Measurements from ENCODE around the gene TNS2. TPM values are rescaled to one million over a fixed set of nuclear protein-coding genes. Genes with fewer than 3 reads are reported as not detected.

The TNS2 gene
- total and polyA plus RNA-seq, 9 of the 15 experiments (the other 6 are each of a cell fraction or from before 2014, with no cell fraction given) = 0.28 to 3.1 (median 1.2) TPM; not detected in 1

GRCh38 chr12:53056901-53057300, 7.0 kb downstream of the TNS2 start (continued):
- TF ChIP-seq ETS1 (conservative IDR thresholded peaks at IDR 0.05; ENCODE audit: control insufficient read depth, low read depth, low read length) (no peak), RBM34 (IDR thresholded peaks at IDR 0.05; ENCODE audit: borderline replicate concordance, insufficient read depth, low read length) (no peak)

- intact Hi-C loops (cut with micrococcal nuclease) (no loop called here), in situ Hi-C loops (cut with MboI) (no loop called here)
- Histone ChIP-seq H3K4me2 (ENCODE audit: insufficient read depth, low read length) (no peak overlapping the region), H3K9ac (ENCODE audit: insufficient read depth in 1 of 2, low read depth in 2 of 2, low read length in 2 of 2) (peak overlapping the region in 1 of 2 experiments; percentile 48; a peak in 1 of 4 replicates), H3K27me3 (ENCODE audit: control insufficient read depth in 2 of 2, insufficient read depth in 2 of 2, low read length in 2 of 2) (no peaks in the 10 kb centered on the region), H3K27ac (ENCODE audit: extremely low read depth, low read depth, low read length) (no peak overlapping the region), H3K4me3 (no peak overlapping the region), H3K9me3 (replicated peaks; ENCODE audit: control insufficient read depth, insufficient read depth, low read depth, low read length) (no peaks in the 10 kb centered on the region), H3K4me1 (replicated peaks in 1 of 2; ENCODE audit: control insufficient read depth in 2 of 2, insufficient read depth in 2 of 2, low read length in 2 of 2) (peaks cover 11 to 79% of the 10 kb centered on the region in 2 experiments; a peak in 4 of 5 replicates), H3K79me2 (ENCODE audit: control insufficient read depth, insufficient read depth, low read length) (peaks cover 7% of the 10 kb centered on the region; the same call in 2 of the 3 replicates), H4K20me1 (replicated peaks; ENCODE audit: control insufficient read depth, insufficient read depth, low read length) (no peaks in the 10 kb centered on the region), H2AFZ (ENCODE audit: low read depth, low read length) (no peak overlapping the region), H3K9me1 (ENCODE audit: control insufficient read depth, insufficient read depth, low read length) (no peaks in the 10 kb centered on the region), H3K36me3 (ENCODE audit: control insufficient read depth, insufficient read depth, low read length) (no peaks in the 10 kb centered on the region)
- POLR2A ChIA-PET = interaction anchor here (0.7 to 1.8 kb wide), 4 partner anchors 8 to 132 kb away, joined by 3 to 8 read pairs (median 4); partner anchors contain the start of gene SPRYD3
- CTCF ChIA-PET (ENCODE audit: low intra/inter-chr PET ratio) = no interaction called here
- ATAC-seq = no peak
- DNase-seq (ENCODE audit: extremely low read depth in 1 of 4, low spot score in 3 of 4) = no peak
- 66% methylated on average over 11 of the region's 13 CpGs for WGBS (ENCODE audit: insufficient coverage, low coverage, missing lambda C conversion rate)
- no TSS peak for BruUV-seq (replicated peaks)
- no peak for FAIRE-seq
- TF ChIP-seq EGR1 (conservative IDR thresholded peaks at IDR 0.05) (no peak), ZNF318 (IDR thresholded peaks at IDR 0.05; ENCODE audit: borderline replicate concordance in 1 of 2, low read depth in 1 of 2) (no peak), CHD1 (IDR thresholded peaks at IDR 0.05; ENCODE audit: low read length) (no peak), SRSF1 (IDR thresholded peaks at IDR 0.05; ENCODE audit: low read depth, low read length) (no peak), THRA (IDR thresholded peaks at IDR 0.05) (no peak), MYNN (IDR thresholded peaks at IDR 0.05) (no peak), MYNN (CRISPR knock-in tag; IDR thresholded peaks at IDR 0.05) (no peak)
Observed at GRCh38 chr12:53057816-53058500, 8.1 kb downstream of the TNS2 start.
